Left cardiac atrium (tissue), 4 donors: ENCODE measurements around the gene STX10. TPM values are rescaled to one million over a fixed set of nuclear protein-coding genes. Genes with fewer than 3 reads are reported as not detected.

Experiments used
- ATAC-seq, 2 donors: fragments of 200-7000 bp; cut with Tn5 transposase; one replicate each; pipeline ENCODE4 v1.9.1; 2020; ENCODE audit warnings: mild to moderate bottlenecking in 2 of 2, moderate library complexity in 2 of 2
- DNase-seq: peaks from one replicate; pipeline ENCODE4 v3.0.0-alpha.2; 2020
- intact Hi-C, 2 donors: fragments of 100-400 bp; cut with DNase I; formaldehyde crosslinking; loops; one replicate each; pipeline versions ENCODE4 v1.14.1 to v1.15.1; 2022 to 2023
- total RNA-seq, 2 donors: library from RNA; stranded (reverse); fragmentation: NEBNext Ultra II Directional; extraction: Animal tissue kit (Norgen Biotek cat#: 25700); gene quantifications; one replicate each; pipeline ENCODE4 v1.2.1, GENCODE V29; 2021
- donor health status: DM: no; HTN: yes; CAD: no.
- donor health status: DM: no; HTN: yes; CAD: no; lungs with severe emphysema.
- donor health status: DM: yes; HTN: yes; CAD: no.
- donor health status: Dilated cardiomyopathy.

STX10 gene
- total RNA-seq, 2 donors from 2014 or later: 30.0 to 36.1 TPM

- intact Hi-C loops: loop anchor here (2.0 to 10.0 kb wide), 2 partner anchors 117 to 169 kb away; no protein-coding TSS in a partner anchor
- DNase-seq (no peak), ATAC-seq (no peak)
These were observed 53.9 kb downstream of the STX10 start for GRCh38 chr19:13095934-13096927.

GRCh38 chr19:13095393-13095784, 54.8 kb downstream of the STX10 start:
- intact Hi-C loops: loop anchor here (2.0 to 10.0 kb wide), 2 partner anchors 117 to 169 kb away; no protein-coding TSS in a partner anchor
- DNase-seq: no peak
- ATAC-seq: no peak

DNA sequence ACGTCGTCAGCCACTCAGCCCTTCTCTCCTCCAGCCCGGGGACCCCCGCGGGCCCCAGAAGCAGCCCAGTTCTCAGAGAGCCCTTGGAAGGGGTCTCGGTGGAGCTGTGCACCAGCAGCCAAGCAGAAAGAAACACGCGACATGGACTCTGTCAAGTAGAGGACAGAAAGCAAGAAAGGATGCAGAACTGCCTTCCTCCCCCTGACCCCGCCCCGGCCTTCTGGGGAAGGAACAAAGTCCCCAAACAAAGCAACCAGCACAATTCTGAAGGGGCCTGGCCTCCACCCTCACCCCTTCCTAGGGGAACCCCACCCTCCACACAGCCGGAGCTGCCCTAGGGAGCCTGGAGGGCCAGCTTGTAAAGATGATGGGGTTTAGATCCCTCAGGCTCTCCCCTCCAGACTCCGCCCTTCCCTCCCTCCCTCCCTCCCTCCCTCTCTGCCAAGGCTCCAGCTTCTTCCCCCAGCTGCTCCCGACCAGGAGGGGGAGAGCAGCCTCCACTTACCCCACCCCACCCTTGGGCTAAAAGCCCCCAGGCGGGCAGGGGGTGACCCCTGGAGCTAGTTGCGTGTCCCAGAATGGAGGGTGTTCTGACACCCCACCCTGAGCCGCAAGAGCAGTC, 55.3 kb downstream of the STX10 start:
- ATAC-seq: no peak

GRCh38 chr19:13094106-13094504, 56.1 kb downstream of the STX10 start:
- ATAC-seq (no peak), DNase-seq (peak; percentile 35)
- intact Hi-C loops: loop anchor here (2.0 to 10.0 kb wide), 2 partner anchors 115 to 171 kb away; no protein-coding TSS in a partner anchor

More for the DNA sequence above, 55.3 kb downstream of the STX10 start:
- peak; percentile 44 for DNase-seq
- intact Hi-C loops: loop anchor here (2.0 to 10.0 kb wide), 2 partner anchors 116 to 170 kb away; no protein-coding TSS in a partner anchor

Other genes with a start within 250 kb of the STX10 start
- gene SYCE2, start 231.1 kb downstream of the STX10 start, total RNA-seq: not detected
- 10 to 100 TPM; 31.8 to 49.1 TPM for gene FARSA, start 216.7 kb downstream of the STX10 start, total RNA-seq
- 100 to 1,000 TPM; 627 to 707 TPM for gene CALR, start 211.8 kb downstream of the STX10 start, total RNA-seq
- gene RAD23A, start 204.5 kb downstream of the STX10 start, total RNA-seq: 100 to 1,000 TPM; 113 to 131 TPM
- gene GADD45GIP1, start 193.2 kb downstream of the STX10 start, total RNA-seq: 10 to 100 TPM; 25.5 to 28.1 TPM
- gene DAND5, start 180.8 kb downstream of the STX10 start, total RNA-seq: 1 to 10 TPM; 5.2 to 7.0 TPM
- gene NFIX, start 154.9 kb downstream of the STX10 start, total RNA-seq: 100 to 1,000 TPM; 117 to 133 TPM
- 1 to 10 TPM; 7.5 to 9.0 TPM for gene LYL1, start 47.5 kb downstream of the STX10 start, total RNA-seq
- gene TRMT1, start 33.6 kb downstream of the STX10 start, total RNA-seq: 10 to 100 TPM; 18.4 to 20.9 TPM
- gene NACC1, start 32.1 kb downstream of the STX10 start, total RNA-seq: 10 to 100 TPM; 34.9 to 47.8 TPM
- gene IER2, start within 50 bp of the STX10 start, total RNA-seq: 10 to 100 TPM; 36.9 to 61.3 TPM